ACHN (cell line): ENCODE data around the gene CPNE8.

Source experiments
- DNase-seq: peaks from one replicate; pipeline ENCODE4 v3.0.0-alpha.2; 2015
- in situ Hi-C: cut with HindIII; loops from 2 replicates; pipeline ENCODE4 v1.10.0; 2017; ENCODE audit warnings: low sequenced_read_pairs, low pct_ligation_motif_present, low pct_unique_long_range_greater_than_20kb

CPNE8 gene

DNA sequence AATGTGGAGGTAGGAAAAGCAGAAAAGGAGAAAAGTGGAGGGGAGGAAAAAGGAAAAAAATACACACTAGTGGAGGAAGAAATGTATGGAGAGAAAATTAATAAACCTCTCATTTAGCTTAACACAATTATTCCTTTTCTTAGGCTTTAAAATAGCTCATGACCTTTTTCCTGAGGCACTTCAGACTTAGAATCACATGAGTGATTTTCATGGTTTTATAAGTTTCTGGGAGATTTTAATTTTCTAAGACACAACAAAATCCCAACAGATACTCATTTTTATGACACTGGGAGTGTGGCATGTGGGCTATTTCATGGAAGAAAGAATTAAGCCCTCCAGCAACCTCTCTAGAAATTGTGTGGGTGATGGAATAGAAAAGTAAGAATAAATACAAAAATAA, 214.7 kb downstream of the CPNE8 start:
- in situ Hi-C loops = no loop called here
- DNase-seq = no peak

DNA sequence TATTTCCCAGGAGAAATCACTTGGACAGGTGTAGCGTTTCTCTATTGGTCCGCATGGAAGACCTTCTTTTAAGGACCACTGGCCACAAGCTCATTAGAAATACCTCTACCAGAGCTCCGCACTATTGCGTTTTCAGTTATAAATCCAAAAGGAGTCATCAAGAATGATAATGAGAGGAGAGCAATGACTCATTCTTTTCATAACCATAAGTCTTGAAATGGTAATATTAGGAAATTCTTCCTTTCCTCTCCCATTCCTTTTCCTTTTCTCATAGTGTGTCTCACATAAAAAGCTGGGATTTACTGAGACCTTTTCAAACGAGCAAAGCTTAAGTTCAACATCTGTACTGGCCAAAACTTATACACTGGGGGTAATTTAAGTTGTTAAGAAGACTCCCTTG, 215.7 kb downstream of the CPNE8 start:
- in situ Hi-C loops = no loop called here
- no peak for DNase-seq

DNA sequence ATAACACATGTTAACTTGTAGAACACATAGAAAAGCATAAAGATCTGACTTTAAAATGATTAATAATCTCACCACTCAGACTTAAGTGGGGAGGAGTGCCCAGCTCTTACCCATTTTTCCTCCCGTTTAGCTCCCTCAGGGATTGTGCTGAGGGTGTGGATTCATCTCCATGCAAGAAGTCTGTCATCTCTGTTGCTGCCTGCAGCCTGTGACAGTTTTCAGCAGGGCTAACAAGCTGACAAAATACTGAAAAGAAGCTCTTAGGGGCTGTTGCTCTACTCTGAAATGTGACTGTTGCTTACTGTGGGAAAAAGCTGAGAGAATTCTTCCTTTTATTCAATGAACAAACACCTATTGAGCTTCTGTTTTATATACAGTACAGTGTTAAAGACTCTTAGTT, 216.2 kb downstream of the CPNE8 start:
- no peak for DNase-seq
- in situ Hi-C loops = no loop called here

DNA sequence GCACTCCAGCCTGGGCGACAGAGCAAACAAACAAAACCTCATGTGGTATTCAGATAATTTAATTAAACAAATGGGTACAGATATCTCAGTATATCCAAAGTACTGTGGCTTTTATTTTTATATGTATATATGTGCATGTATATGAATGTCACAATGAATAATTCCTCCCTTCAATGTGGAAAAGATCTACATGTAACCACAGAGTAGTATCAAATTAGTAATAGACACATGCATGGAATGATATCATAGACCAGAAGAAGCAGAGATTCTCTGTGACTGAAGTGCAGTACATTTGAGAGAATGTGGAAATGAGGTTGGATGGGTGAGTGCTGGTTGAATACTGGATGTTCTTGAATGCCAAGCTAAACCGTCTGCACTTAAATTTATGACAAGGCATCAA, 222.9 kb downstream of the CPNE8 start:
- in situ Hi-C loops = no loop called here
- DNase-seq = no peak

DNA sequence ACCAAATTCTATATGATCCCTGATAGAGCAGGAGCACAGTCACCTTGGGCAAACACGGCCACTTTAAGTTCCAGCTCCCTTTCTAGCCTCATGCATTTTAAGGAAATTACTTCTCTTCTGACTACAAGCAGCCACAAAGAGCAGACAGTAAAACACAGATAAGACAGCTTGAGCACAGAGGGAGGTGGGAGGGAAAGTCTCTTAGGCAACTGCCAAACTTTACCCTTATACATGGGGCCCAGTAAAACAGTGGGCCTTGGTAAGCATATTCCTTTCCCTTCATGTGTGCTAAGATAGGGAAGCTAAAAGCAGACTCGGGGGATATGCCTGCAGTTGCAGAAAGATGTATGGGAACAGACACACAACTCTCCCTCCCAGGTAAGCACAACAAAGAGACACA, 235.9 kb downstream of the CPNE8 start:
- no peak for DNase-seq

DNA sequence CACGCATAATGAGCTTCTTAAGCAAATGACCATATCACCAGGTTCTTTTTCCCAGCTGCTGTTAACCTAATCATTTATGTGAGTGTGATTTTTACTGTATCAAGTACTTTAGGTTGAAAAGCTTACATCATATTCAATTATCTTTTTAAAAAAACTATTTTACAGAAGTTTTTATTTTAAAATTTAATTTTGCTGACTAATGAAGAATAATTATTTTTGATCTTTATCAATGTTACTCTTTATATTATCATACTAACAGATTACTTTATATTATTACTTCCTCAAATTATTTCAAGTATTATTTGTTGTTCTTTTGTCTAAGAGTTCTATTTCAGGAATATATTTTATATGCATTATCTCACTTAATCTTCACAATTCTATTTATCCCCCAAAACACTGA, 236.3 kb downstream of the CPNE8 start:
- DNase-seq = no peak
- in situ Hi-C loops = no loop called here

More for the DNA sequence above, 235.9 kb downstream of the CPNE8 start:
- in situ Hi-C loops = no loop called here

DNA sequence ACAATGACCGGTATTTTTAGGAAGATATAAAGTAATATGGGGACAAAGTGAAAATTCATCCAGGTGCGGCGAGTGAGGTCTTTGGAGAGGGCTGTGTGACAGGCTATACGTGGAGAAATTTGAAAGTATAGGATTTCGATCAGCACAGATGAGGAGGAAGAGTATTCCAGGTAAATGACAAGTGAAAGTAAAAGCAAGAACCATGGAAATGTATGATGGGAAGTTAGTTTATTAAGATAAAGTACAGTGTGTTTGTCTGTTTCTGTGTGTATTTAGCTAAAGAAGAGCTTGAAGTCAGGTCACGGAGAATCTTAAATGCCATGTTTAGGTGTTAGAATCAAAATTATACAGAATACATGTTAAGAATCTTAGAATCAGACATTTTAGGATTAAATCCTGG, 239.0 kb downstream of the CPNE8 start:
- in situ Hi-C loops = no loop called here
- no peak for DNase-seq

DNA sequence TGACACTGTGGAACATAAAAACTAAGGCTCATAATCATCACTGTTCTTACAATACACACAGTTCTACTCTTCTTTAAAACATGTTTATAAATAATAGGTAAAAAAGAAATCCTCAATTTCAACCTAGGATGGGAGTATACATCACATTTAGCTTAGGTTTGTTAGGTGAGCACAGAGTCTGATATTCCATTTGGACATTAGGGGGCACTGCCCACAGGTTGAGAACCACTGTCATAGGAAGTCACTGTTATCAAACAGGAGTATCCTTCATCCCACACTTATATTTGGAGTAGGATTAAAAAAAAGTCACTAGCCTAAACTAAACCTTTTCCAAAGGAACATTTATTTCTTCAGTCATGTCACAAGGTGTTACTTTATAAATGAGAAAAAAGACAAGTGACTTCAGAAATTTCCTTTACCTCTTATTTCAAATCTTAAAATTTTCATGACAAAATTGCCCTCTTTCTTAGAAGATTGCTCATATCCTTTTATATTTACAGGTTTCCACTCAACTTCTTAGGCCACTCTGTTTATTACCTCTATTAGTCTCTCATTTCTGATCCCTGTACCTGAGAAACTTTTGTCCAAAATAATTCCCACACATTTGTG, 240.6 kb downstream of the CPNE8 start:
- in situ Hi-C loops = no loop called here

DNA sequence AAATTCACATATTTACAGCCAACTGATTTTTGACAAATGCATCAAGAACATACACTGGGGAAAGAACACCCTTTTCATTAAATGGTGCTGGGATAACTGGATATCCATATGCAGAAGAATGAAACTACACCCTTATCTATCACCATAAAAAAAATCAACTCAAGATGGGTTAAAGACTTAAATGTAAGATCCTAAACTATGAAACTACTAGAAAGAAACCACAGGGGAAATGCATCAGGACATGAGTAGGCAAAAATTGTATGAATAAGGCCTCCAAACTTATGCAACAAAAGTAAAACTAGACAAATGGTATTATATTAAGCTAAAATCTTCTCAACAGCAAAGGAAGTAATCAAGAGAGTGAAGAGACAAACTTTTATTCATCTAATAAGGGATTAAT, 242.6 kb downstream of the CPNE8 start:
- no peak for DNase-seq
- in situ Hi-C loops = no loop called here

More for the DNA sequence above, 240.6 kb downstream of the CPNE8 start:
- DNase-seq = peak; percentile 70

DNA sequence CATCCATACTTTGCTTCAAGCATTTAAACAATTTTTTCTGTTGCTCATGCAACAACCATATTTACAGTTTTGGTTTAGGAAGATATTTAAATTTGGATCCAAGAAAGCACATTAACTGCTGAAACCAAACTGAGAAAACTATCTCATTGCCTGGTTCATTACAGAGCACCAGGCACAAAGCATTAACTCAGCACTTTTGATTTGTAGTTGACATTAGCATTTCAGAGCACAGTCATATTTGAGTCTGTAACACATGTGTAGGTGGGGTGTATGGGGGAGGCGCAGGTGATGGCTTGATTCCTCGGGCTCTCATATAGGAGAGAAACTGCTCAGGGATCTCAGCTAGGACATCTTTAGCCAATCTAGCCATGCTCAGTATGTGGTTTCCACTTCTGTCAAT, 251.7 kb downstream of the CPNE8 start:
- DNase-seq = no peak
- in situ Hi-C loops = no loop called here

DNA sequence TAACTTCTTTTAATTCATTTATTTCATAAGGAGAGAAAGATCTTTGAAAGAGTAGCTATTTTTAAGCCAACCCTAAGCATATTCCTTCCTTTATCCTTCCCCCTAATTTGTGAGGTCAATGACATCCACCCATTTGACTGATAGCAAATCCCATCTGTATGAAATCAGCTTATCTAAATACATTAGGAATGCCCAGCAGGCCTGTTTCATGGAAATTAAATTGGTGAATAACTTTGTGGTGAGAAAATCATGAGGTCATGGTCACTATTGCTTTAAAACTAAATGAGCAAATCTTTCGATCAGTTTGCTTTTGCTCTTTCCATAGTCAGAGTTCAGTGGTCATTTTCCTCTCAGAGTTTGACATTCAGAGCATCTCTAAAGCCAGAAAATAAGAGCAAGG, 256.6 kb downstream of the CPNE8 start:
- in situ Hi-C loops = no loop called here
- DNase-seq = no peak

DNA sequence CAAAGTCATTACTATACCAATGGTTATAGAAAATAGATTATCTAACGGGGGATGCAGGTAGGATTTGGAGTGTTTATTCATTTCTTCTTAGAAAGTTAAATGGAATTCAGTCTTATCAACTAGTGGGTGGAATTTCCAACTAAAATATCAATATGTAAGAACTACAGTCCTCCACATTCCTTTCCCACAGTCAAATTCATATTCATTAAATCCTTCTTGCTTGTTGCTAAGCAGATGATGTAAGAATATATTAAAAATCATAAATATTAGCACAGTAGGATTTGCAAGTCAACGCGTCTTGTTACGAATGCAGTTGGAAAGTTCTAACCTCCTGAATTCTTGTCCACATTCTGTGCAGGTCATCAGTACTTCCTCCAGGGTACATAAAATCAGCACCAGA, 259.2 kb downstream of the CPNE8 start:
- DNase-seq = no peak
- in situ Hi-C loops = no loop called here

DNA sequence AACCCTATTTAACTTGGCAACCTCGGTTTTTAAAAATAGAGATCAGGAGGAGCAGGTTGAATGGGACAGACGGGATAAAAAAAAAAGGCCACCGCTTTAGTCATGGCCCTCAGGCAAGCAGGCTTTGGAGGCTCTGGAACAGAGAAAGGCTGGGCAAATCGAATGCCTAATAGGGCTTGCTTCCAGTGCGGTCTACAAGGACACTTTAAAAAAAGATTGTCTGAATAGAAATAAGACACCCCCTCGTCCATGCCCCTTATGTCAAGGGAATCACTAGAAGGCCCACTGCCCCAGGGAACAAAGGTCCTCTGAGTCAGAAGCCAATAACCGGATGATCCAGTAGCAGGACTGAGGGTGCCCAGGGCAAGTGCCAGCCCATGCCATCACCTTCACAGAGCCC, 265.8 kb downstream of the CPNE8 start:
- no peak for DNase-seq
- in situ Hi-C loops = no loop called here

DNA sequence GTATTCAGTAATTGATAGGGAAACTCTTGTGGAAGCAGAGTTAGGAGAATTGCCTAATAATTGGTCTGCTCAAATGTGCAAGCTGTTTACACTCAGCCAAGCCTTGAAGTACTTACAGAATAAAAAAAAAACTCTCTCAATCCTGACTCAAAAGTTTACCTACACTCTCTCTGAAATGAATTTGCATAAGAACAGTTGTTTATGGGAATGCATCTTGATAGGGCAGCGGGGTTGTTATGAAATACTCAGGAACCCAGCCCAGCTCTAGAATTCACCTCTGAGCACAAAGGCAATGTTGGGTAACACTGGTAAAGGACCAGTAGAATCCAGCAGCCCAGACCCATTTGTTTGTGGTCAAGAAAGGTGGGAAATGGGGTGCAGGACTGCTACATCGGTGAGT, 267.0 kb downstream of the CPNE8 start:
- no peak for DNase-seq
- in situ Hi-C loops = no loop called here

DNA sequence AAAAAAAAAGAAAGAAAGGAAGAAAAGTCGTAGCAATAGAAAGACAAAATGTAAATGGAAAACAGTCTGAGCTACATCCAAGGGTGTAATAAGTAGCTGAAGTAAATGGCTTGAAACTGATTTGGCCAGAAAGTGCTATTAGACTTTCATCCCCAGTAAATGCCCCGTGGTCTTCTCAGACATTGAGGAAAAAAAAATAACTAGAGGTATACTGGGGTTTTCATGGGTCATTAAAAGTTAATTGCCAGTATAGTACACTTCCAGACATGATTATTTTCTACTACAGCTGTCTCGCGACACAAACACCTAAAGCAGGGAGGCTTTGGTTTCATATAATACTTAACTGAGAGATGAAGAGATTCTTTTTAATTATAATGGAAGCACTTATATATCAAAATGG, 271.9 kb downstream of the CPNE8 start:
- in situ Hi-C loops = no loop called here

DNA sequence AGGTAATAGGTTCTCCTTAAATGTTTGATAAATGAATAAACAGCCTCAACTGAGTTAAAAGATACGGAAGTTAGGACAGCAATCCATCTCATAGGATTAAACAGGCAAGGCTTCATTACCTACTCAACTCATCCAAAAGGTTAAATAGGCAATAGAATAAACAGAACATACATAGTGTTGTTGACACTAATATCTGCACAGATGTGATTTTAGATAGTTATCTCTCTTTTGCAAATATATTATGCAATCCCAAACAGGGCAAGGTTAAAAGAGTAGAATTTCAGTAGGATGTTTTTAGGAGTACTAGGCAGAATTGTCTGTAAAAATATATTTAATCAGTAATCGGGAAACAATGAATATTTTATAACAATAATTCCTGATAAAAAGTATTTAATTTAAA, 276.3 kb downstream of the CPNE8 start:
- in situ Hi-C loops = no loop called here
- DNase-seq = no peak

More for the DNA sequence above, 271.9 kb downstream of the CPNE8 start:
- DNase-seq = no peak

DNA sequence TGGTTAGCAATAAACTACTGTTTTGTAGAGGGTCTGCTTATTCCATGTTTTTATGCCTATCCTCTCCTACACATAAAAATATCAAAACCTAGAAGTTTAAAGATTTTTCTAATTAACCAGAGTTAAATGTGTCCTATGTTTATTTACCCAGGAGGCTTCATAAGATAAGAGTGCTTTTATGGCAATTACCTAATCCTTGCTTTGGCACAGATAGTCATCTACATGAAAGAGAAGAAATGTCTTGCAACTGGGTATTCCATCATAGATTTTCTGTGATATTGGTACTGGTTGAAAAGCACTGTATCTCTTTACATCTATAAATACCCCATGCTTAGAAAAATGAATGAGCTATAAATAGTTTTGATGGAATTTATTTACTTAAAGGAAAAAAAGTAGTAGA, 277.1 kb downstream of the CPNE8 start:
- in situ Hi-C loops = no loop called here
- no peak for DNase-seq

DNA sequence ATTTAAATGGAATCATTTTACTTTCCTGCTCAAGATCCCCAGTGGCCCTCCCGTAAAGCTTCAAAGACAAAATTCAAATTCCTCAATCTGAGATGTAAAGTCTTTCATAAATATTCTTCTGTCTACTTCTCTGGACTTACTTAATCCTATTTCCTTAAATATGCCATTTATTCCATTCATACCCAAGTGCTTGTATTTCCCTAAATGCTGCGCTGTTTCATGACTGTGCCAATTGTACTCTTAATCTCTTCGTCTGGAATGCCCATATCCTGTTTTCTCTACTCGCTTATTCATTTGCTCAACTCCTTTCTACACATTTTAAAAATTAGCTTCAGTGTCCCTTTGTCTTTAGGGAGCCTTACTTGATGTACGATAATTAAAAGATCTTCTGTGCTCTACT, 280.1 kb downstream of the CPNE8 start:
- in situ Hi-C loops = no loop called here
- no peak for DNase-seq

DNA sequence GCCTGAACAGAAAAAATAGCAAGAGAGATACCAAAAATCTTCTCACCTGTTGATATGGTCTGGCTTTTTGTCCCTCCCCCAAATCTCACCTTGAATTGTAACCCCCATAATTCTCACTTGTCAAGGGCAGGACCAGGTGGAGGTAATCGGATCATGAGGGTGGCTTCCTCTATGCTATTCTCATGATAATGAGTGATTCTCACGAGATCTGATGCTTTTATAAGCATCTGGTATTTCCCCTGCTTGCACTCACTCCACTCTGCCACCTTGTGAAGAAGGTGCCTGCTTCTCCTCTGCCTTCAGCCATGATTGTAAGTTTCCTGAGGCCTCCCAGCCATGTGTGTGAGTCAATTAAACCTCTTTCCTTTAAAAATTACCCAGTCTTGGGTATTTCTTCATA, 291.2 kb downstream of the CPNE8 start:
- in situ Hi-C loops = no loop called here

DNA sequence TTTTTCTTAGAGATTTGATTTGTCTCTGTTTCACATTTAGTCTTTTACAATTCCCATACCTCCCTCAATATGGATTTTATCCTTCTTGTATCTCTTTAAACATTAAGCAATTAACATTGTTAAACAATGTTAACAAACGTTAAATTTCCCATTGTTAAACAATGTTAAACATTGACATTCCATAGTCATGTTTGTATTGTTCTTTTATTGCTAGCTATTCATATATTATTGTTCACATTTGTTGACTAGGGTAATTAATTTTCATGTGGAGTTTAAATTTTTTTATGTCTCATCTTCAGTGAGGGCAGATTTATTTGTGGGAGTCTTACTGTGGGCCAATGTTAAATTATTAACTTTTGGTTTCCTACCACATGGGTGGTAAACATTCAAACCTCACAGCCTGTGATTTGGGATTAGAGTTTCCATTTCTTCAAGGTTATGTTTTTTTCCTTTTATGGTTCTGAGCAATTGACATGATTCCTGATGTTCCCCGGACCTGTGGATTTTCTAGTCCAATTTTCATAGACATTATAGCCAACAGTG, 294.5 kb downstream of the CPNE8 start:
- DNase-seq = no peak
- in situ Hi-C loops = no loop called here

More for the DNA sequence above, 291.2 kb downstream of the CPNE8 start:
- no peak for DNase-seq

DNA sequence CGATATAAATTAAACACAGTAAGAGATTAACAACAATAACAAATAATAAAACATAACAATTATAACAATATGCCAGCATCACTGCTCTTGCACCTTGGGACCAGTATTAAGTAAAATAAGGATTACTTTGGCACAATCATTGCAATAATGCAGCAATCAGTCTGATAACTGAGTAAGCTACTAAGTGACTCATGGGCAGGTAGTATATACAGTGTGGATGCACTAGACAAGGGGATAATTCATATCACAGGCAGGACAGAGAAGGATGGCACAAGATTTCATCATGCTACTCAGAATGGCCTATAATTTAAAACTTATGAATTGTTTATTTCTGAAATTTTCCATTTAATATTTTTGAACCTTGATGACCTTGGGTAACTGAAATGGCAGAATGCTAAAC, 298.1 kb downstream of the CPNE8 start:
- in situ Hi-C loops = no loop called here
- no peak for DNase-seq
